Thyroid gland (tissue), 4 donors: ENCODE results near the gene WDR59. TPM values are rescaled to one million over a fixed set of nuclear protein-coding genes. Genes with fewer than 3 reads are reported as not detected.

Source experiments
- DNase-seq, 2 donors: peaks; one replicate each; pipeline ENCODE4 v3.0.0-alpha.2; 2019
- H3K27ac ChIP-seq, 3 donors: fragments of 200-600 bp; sonication (generic); 1 replicate in 2 of 3; 2 replicates in 1 of 3; pipeline ENCODE4 v1.5.1; 2016 to 2019; ENCODE audit warnings: mild to moderate bottlenecking in 1 of 3, moderate library complexity in 1 of 3
- H3K27me3 ChIP-seq: fragments of 200-600 bp; sonication (generic); one replicate; pipeline ENCODE4 v1.5.1; 2019
- H3K36me3 ChIP-seq, 2 donors: fragments of 200-600 bp; sonication (generic); one replicate each; pipeline ENCODE4 v1.5.1; 2016 to 2019
- H3K4me1 ChIP-seq, 2 donors: fragments of 200-600 bp; sonication (generic); one replicate each; pipeline ENCODE4 v1.5.1; 2017 to 2019
- H3K4me3 ChIP-seq, 3 donors: fragments of 200-600 bp; sonication (generic); replicated peaks in 1 of 3; 1 replicate in 2 of 3; 2 replicates in 1 of 3; pipeline ENCODE4 v1.5.1; 2016; ENCODE audit warnings: mild to moderate bottlenecking in 1 of 3
- H3K9me3 ChIP-seq: fragments of 200-600 bp; sonication (generic); one replicate; pipeline ENCODE4 v1.5.1; 2017
- CTCF ChIP-seq, 6 experiments: fragments of 200-600 bp in 3 of 6; fragments of 450-650 bp in 3 of 6; sonication (generic) in 3 of 6; IDR thresholded peaks; one replicate each; pipeline ENCODE4 v1.5.1; 2016 to 2019; ENCODE audit warnings: antibody characterized with exemption in 6 of 6, mild to moderate bottlenecking in 2 of 6, inconsistent platforms in 1 of 6, moderate library complexity in 1 of 6
- POLR2A ChIP-seq, 2 donors: fragments of 450-650 bp; IDR thresholded peaks; one replicate each; pipeline ENCODE4 v1.6.1; 2017; ENCODE audit warnings: antibody characterized with exemption in 2 of 2, mild to moderate bottlenecking in 2 of 2, moderate library complexity in 1 of 2
- WGBS, 2 donors: methylation state at CpG; one replicate each; pipeline ENCODE4 v1.1.5; 2017; 5-methylcytosine and 5-hydroxymethylcytosine counted together
- intact Hi-C: fragments of 100-400 bp; cut with DNase I; formaldehyde crosslinking; loops from one replicate; pipeline ENCODE4 v1.15.1; 2023
- total RNA-seq, 4 donors: library from RNA; depleted of rRNA; stranded (reverse); fragments of >200 nt; gene quantifications; one replicate each; pipeline ENCODE4 v1.2.3, GENCODE V29; 2016

The WDR59 gene, protein sequence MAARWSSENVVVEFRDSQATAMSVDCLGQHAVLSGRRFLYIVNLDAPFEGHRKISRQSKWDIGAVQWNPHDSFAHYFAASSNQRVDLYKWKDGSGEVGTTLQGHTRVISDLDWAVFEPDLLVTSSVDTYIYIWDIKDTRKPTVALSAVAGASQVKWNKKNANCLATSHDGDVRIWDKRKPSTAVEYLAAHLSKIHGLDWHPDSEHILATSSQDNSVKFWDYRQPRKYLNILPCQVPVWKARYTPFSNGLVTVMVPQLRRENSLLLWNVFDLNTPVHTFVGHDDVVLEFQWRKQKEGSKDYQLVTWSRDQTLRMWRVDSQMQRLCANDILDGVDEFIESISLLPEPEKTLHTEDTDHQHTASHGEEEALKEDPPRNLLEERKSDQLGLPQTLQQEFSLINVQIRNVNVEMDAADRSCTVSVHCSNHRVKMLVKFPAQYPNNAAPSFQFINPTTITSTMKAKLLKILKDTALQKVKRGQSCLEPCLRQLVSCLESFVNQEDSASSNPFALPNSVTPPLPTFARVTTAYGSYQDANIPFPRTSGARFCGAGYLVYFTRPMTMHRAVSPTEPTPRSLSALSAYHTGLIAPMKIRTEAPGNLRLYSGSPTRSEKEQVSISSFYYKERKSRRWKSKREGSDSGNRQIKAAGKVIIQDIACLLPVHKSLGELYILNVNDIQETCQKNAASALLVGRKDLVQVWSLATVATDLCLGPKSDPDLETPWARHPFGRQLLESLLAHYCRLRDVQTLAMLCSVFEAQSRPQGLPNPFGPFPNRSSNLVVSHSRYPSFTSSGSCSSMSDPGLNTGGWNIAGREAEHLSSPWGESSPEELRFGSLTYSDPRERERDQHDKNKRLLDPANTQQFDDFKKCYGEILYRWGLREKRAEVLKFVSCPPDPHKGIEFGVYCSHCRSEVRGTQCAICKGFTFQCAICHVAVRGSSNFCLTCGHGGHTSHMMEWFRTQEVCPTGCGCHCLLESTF
- total RNA-seq: 10 to 100 TPM; 40.2 to 55.8 (median 46.9) TPM

DNA sequence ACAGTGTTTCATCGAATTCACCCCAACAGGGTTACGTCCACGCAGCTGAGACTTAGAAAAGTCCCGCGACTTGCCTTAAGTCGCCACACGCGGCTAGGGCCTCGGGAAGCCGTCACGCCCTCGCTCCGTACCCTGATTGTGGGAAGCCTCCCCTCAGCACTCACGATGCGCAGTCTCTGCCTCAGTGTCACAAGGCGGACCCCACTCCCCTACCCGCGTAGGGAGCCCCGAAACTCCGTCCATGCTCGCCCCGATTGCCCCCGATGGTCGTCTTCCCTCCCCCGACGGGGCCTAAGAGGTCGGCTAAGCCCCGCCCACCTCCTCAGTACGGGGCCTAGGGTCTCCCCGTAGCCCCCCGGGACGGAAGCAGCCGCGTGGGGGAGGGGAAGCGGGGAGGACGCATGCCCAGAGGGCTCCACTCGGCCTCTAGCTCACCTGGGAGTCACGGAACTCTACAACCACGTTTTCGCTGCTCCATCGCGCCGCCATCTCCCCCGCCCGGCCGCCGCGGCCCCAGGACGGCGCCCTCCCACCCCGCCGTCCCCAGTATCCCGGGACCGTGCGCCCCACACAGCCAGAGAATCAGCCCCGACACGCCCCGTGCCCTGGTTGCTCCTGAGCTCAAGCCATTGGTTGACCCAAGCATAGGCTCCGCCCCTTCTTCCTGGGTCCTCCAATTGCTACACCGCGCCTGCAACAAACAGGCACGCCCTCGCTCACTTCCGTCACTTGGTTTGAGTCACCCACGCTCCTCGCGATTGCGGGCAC is at the start of gene WDR59:
WDR59 (minus strand) TSS at position 595 of the 768 bp plus-strand sequence; CDS start at position 489, 106 bp downstream.
- intact Hi-C loops: no loop called here

GRCh38 chr16:75032655-75033054 is 47.7 kb upstream of the WDR59 start:
- no peak for DNase-seq
- Histone ChIP-seq H3K27me3 (no peaks in the 10 kb centered on the region), H3K4me1 (peaks cover 16 to 27% of the 10 kb centered on the region in 2 donors), H3K27ac (no peak overlapping the region), H3K36me3 (no peaks in the 10 kb centered on the region), H3K9me3 (no peaks in the 10 kb centered on the region), H3K4me3 (no peak overlapping the region)
- TF ChIP-seq POLR2A (IDR thresholded peaks at IDR 0.05) (no peak), CTCF (IDR thresholded peaks at IDR 0.05) (no peak)
- intact Hi-C loops: no loop called here

More for the DNA sequence above, at the start of gene WDR59:
- Histone ChIP-seq H3K27me3 (no peaks in the 10 kb centered on the region), H3K4me1 (peaks cover 14 to 19% of the 10 kb centered on the region in 2 donors), H3K36me3 (no peaks in the 10 kb centered on the region), H3K4me3 (peak within 1 kb of the TSS; percentile 85 to 90 (median 88)), H3K27ac (peak within 1 kb of the TSS; percentile 20 to 80 (median 67)), H3K9me3 (no peaks in the 10 kb centered on the region)
- peak in 1 of 2 donors; percentile 69 for TF ChIP-seq POLR2A (IDR thresholded peaks at IDR 0.05)
- TF ChIP-seq CTCF (IDR thresholded peaks at IDR 0.05): no peak
- 1% methylated on average over 21 to 50 of the region's 68 CpGs for whole genome bisulfite sequencing, 2 donors
- peak; percentile 100 for DNase-seq

GRCh38 chr16:75029854-75030253 is 44.9 kb upstream of the WDR59 start:
- H3K4me3 ChIP-seq: no peak overlapping the region
- no peaks in the 10 kb centered on the region for H3K9me3 ChIP-seq
- H3K4me1 ChIP-seq: peaks cover 35 to 45% of the 10 kb centered on the region in 2 donors
- no peaks in the 10 kb centered on the region for H3K27me3 ChIP-seq
- no peak for DNase-seq
- TF ChIP-seq POLR2A (IDR thresholded peaks at IDR 0.05) (no peak), CTCF (IDR thresholded peaks at IDR 0.05) (no peak)
- intact Hi-C loops: no loop called here
- peak overlapping the region in 2 of 3 donors; percentile 54 to 81 for H3K27ac ChIP-seq
- no peaks in the 10 kb centered on the region for H3K36me3 ChIP-seq

DNA sequence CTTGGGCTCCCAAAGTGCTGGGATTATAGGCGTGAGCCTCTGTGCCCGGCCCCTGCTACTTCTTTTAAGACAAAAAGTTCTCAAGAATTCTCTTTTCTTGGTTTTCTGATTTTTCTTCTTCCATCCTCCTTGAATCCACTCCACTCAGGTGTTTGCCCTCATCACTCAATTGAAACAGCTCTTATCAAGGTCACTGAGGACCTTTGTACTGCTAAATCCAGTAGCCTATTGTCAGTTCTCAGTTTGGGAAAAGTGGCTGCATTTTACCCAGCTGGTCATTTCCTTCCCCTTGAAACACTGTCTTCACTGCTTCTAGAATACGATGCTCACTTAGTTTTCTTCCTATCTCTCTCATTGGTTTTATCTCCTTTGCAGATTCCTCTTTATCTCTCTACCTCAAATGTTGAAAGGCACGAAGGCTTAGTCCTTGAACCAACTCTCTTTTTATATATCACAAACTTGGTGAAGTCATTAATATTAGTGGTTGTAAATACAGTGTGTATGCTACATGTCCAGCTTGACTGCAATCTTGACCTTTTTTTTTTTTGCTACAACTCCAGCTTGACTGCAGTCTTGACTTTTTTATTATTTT is 43.7 kb upstream of the WDR59 start:
- no peak for TF ChIP-seq POLR2A (IDR thresholded peaks at IDR 0.05)
- TF ChIP-seq CTCF (IDR thresholded peaks at IDR 0.05): no peak
- peaks cover 36 to 53% of the 10 kb centered on the region in 2 donors for H3K4me1 ChIP-seq
- peak overlapping the region; percentile 54 to 94 (median 81) for H3K27ac ChIP-seq
- intact Hi-C loops: no loop called here
- 65 to 67% methylated on average over 4 of the region's 4 CpGs for WGBS, 2 donors
- no peaks in the 10 kb centered on the region for H3K36me3 ChIP-seq
- no peaks in the 10 kb centered on the region for H3K27me3 ChIP-seq
- H3K4me3 ChIP-seq: no peak overlapping the region
- DNase-seq: no peak
- H3K9me3 ChIP-seq: no peaks in the 10 kb centered on the region
